Epithelial cell of proximal tubule (primary cell): Measurements from ENCODE around the gene ELOA2. TPM values are rescaled to one million over a fixed set of nuclear protein-coding genes. Genes with fewer than 3 reads are reported as not detected.
"Not testable (repeated sequence)": the region's sequence is repeated elsewhere in the genome, so short reads cannot be mapped to it uniquely, and the experiment has no call there.

Experiments used
- DNase-seq: peaks from one replicate; pipeline ENCODE4 v3.0.0-alpha.2; 2011; ENCODE audit warnings: low read depth
- H3K4me3 ChIP-seq: 2 replicates; pipeline ENCODE4 v1.5.1; 2011; ENCODE audit warnings: low read depth, mild to moderate bottlenecking, low read length
- CTCF ChIP-seq: conservative IDR thresholded peaks from 2 replicates; pipeline ENCODE4 v1.5.1; 2012; ENCODE audit warnings: low read depth, mild to moderate bottlenecking, low read length
- total RNA-seq: library from RNA; depleted of rRNA; stranded (reverse); fragments of >200 nt; gene quantifications from 2 replicates; pipeline ENCODE4 v1.2.3, GENCODE V29; 2015

The ELOA2 gene
- total RNA-seq, 1 donor from 2014 or later, result not detected

GRCh38 chr18:47032945-47033344 is 2.5 kb downstream of the ELOA2 start:
- no peak overlapping the region for H3K4me3 ChIP-seq
- TF ChIP-seq CTCF, result no peak
- no peak for DNase-seq

GRCh38 chr18:47030887-47031286 is 4.5 kb downstream of the ELOA2 start:
- DNase-seq, H3K4me3 ChIP-seq: not testable (repeated sequence)

GRCh38 chr18:47029684-47030353 is 5.6 kb downstream of the ELOA2 start:
- DNase-seq, H3K4me3 ChIP-seq: not testable (repeated sequence)

GRCh38 chr18:47028738-47029137 is 6.7 kb downstream of the ELOA2 start:
- not testable (repeated sequence) for H3K4me3 ChIP-seq

GRCh38 chr18:47025557-47026174 is 9.8 kb downstream of the ELOA2 start:
- H3K4me3 ChIP-seq, DNase-seq: not testable (repeated sequence)

More at GRCh38 chr18:47028738-47029137, 6.7 kb downstream of the ELOA2 start:
- not testable (repeated sequence) for DNase-seq

GRCh38 chr18:47023769-47024465 is 11.5 kb downstream of the ELOA2 start:
- H3K4me3 ChIP-seq, DNase-seq: not testable (repeated sequence)

GRCh38 chr18:47022821-47023220 is 12.6 kb downstream of the ELOA2 start:
- not testable (repeated sequence) for DNase-seq, H3K4me3 ChIP-seq

GRCh38 chr18:47020757-47021156 is 14.7 kb downstream of the ELOA2 start:
- DNase-seq, H3K4me3 ChIP-seq: not testable (repeated sequence)

- not testable (repeated sequence) for DNase-seq, H3K4me3 ChIP-seq
These were observed 15.6 kb downstream of the ELOA2 start for GRCh38 chr18:47019870-47020269.

Other genes starting within 250 kb of the ELOA2 start
- 14.0 and 16.8 TPM in 2 replicates for gene PIAS2, start 118.1 kb downstream of the ELOA2 start, total RNA-seq
- gene KATNAL2, start 118.0 kb downstream of the ELOA2 start, total RNA-seq, result 0.06 and 0.22 TPM in 2 replicates
- 10.6 and 18.2 TPM in 2 replicates for gene HDHD2, start 114.9 kb upstream of the ELOA2 start, total RNA-seq
- 20.3 and 27.5 TPM in 2 replicates for gene IER3IP1, start 140.7 kb upstream of the ELOA2 start, total RNA-seq
- not detected in 2 replicates for gene SKOR2, start 216.0 kb upstream of the ELOA2 start, total RNA-seq